H1 (cell line): ENCODE results near the gene RPS6KA2. TPM values are rescaled to one million over a fixed set of nuclear protein-coding genes. Genes with fewer than 3 reads are reported as not detected.

Experiments
- CTCF ChIA-PET: fragments of 300-600 bp; sonication (Branson Sonifier 250); formaldehyde crosslinking; loops from one replicate; lab custom pipeline; 2021; ENCODE audit not compliant: partially characterized antibody; lab: Charles Lee
- POLR2A ChIA-PET: fragments of 300-600 bp; sonication (Branson Sonifier 250); formaldehyde crosslinking; loops from one replicate; lab custom pipeline; 2021; ENCODE audit warnings: inconsistent platforms; ENCODE audit not compliant: partially characterized antibody; lab: Charles Lee
- DNase-seq, 2 experiments: peaks; one replicate each; pipeline versions ENCODE4 v3.0.0 to v3.0.0-alpha.2; 2010 to 2022; ENCODE audit warnings: low spot score in 2 of 2, low read depth in 1 of 2, mixed read lengths in 1 of 2
- FAIRE-seq: peaks from 2 replicates; lab custom pipeline; 2011; peaks lifted over from hg19 to GRCh38; lab: Jason Lieb, UNC
- H2AFZ ChIP-seq: 2 replicates; pipeline ENCODE4 v1.8.1; 2012; ENCODE audit warnings: low read length, inconsistent platforms
- H2AK5ac ChIP-seq: 2 replicates; pipeline ENCODE4 v1.6.1; 2013; ENCODE audit warnings: low read depth, low read length
- H2BK120ac ChIP-seq: replicated peaks from 2 replicates; pipeline ENCODE3; 2013; ENCODE audit warnings: low read depth, low read length, inconsistent platforms
- H2BK12ac ChIP-seq: 2 replicates; pipeline ENCODE4 v1.6.1; 2013; ENCODE audit warnings: low read depth, low read length
- H2BK15ac ChIP-seq: 2 replicates; pipeline ENCODE4 v1.6.1; 2013; ENCODE audit warnings: low read length
- H2BK20ac ChIP-seq: 2 replicates; pipeline ENCODE4 v1.6.1; 2013; ENCODE audit warnings: low read length
- H2BK5ac ChIP-seq: 2 replicates; pipeline ENCODE4 v1.6.1; 2013; ENCODE audit warnings: low read depth, low read length
- H3K14ac ChIP-seq: 2 replicates; pipeline ENCODE4 v1.6.1; 2013; ENCODE audit warnings: inconsistent platforms; ENCODE audit not compliant: insufficient read length
- H3K18ac ChIP-seq: 2 replicates; pipeline ENCODE4 v1.6.1; 2013; ENCODE audit warnings: low read length; ENCODE audit errors: extremely low read depth
- H3K23ac ChIP-seq: 2 replicates; pipeline ENCODE4 v1.6.1; 2013; ENCODE audit warnings: inconsistent platforms; ENCODE audit not compliant: insufficient read length
- H3K23me2 ChIP-seq: 2 replicates; pipeline ENCODE4 v1.6.1; 2013; ENCODE audit warnings: low read depth, low read length
- H3K27ac ChIP-seq: 2 replicates; pipeline ENCODE4 v1.6.1; 2011; ENCODE audit warnings: low read depth, low read length, inconsistent platforms
- H3K27me3 ChIP-seq, 4 experiments: replicated peaks in 1 of 4; 1 replicate in 1 of 4; 2 replicates in 3 of 4; pipeline versions ENCODE4 v1.6.1 to v1.8.1; 2011 to 2013; ENCODE audit warnings: low read length in 3 of 4, mild to moderate bottlenecking in 3 of 4, inconsistent platforms in 2 of 4, mixed read lengths in 2 of 4, moderate library complexity in 1 of 4; ENCODE audit not compliant: control insufficient read depth in 3 of 4, insufficient read depth in 3 of 4; ENCODE audit errors: extremely low read depth in 1 of 4
- H3K36me3 ChIP-seq, 4 experiments: 2 replicates each; pipeline versions ENCODE4 v1.6.1 to v1.8.1; 2011 to 2013; ENCODE audit warnings: mild to moderate bottlenecking in 4 of 4, low read length in 3 of 4, moderate library complexity in 2 of 4, control low read depth in 1 of 4, inconsistent platforms in 1 of 4; ENCODE audit not compliant: insufficient read depth in 4 of 4, control insufficient read depth in 2 of 4
- H3K4ac ChIP-seq: replicated peaks from 2 replicates; pipeline ENCODE3; 2013; ENCODE audit warnings: low read length, low read depth, mixed read lengths, inconsistent platforms; ENCODE audit not compliant: insufficient read length
- H3K4me1 ChIP-seq, 4 experiments: replicated peaks in 1 of 4; 1 replicate in 1 of 4; 2 replicates in 3 of 4; pipeline versions ENCODE4 v1.6.1 to v1.8.1; 2011 to 2013; ENCODE audit warnings: low read length in 3 of 4, inconsistent platforms in 2 of 4, mixed read lengths in 1 of 4; ENCODE audit not compliant: insufficient read depth in 4 of 4, control insufficient read depth in 3 of 4
- H3K4me2 ChIP-seq, 2 experiments: 2 replicates each; pipeline versions ENCODE4 v1.6.1 to v1.8.1; 2011 to 2013; ENCODE audit warnings: low read depth in 2 of 2, low read length in 2 of 2, control low read depth in 1 of 2, inconsistent platforms in 1 of 2, mild to moderate bottlenecking in 1 of 2; ENCODE audit not compliant: insufficient read depth in 1 of 2
- H3K4me3 ChIP-seq, 4 experiments: fragments of 200-600, 300-600 bp in 1 of 4; sonication (generic), shearing (Covaris generic), sonication (Bioruptor Twin) in 1 of 4; 2 replicates each; pipeline versions ENCODE4 v1.5.1 to v1.8.1; 2011 to 2016; ENCODE audit warnings: low read length in 4 of 4, low read depth in 3 of 4, control low read depth in 2 of 4, inconsistent platforms in 2 of 4, mild to moderate bottlenecking in 2 of 4, mixed read lengths in 1 of 4, moderate library complexity in 1 of 4; ENCODE audit not compliant: insufficient read depth in 2 of 4; ENCODE audit errors: extremely low read depth in 1 of 4
- H3K56ac ChIP-seq: replicated peaks from 2 replicates; pipeline ENCODE3; 2013; ENCODE audit warnings: low read depth, mild to moderate bottlenecking, mixed read lengths, low read length, inconsistent platforms; ENCODE audit not compliant: insufficient read length
- H3K79me1 ChIP-seq: 2 replicates; pipeline ENCODE4 v1.6.1; 2013; ENCODE audit warnings: low read depth, low read length, control low read depth
- H3K79me2 ChIP-seq, 2 experiments: 2 replicates each; pipeline versions ENCODE4 v1.6.1 to v1.8.1; 2012 to 2013; ENCODE audit warnings: low read length in 2 of 2, mild to moderate bottlenecking in 2 of 2, inconsistent platforms in 1 of 2; ENCODE audit not compliant: insufficient read depth in 2 of 2, control insufficient read depth in 1 of 2
- H3K9ac ChIP-seq, 4 experiments: replicated peaks in 1 of 4; 1 replicate in 1 of 4; 2 replicates in 3 of 4; pipeline versions ENCODE4 v1.6.1 to v1.8.1; 2011 to 2013; ENCODE audit warnings: low read depth in 3 of 4, low read length in 3 of 4, control low read depth in 2 of 4, mild to moderate bottlenecking in 2 of 4, moderate library complexity in 2 of 4, inconsistent platforms in 1 of 4; ENCODE audit errors: extremely low read depth in 1 of 4
- H3K9me3 ChIP-seq, 2 experiments: 2 replicates each; pipeline versions ENCODE4 v1.6.1 to v1.8.1; 2012 to 2013; ENCODE audit warnings: mild to moderate bottlenecking in 2 of 2, moderate library complexity in 2 of 2, control low read depth in 1 of 2, inconsistent platforms in 1 of 2, low read depth in 1 of 2, low read length in 1 of 2, mixed read lengths in 1 of 2; ENCODE audit not compliant: insufficient read depth in 2 of 2
- H4K20me1 ChIP-seq, 2 experiments: replicated peaks in 1 of 2; 2 replicates each; pipeline versions ENCODE3 to v1.8.1; 2011 to 2013; ENCODE audit warnings: inconsistent platforms in 2 of 2, low read length in 2 of 2, mild to moderate bottlenecking in 1 of 2; ENCODE audit not compliant: insufficient read depth in 2 of 2, control insufficient read depth in 1 of 2
- H4K5ac ChIP-seq: 2 replicates; pipeline ENCODE4 v1.6.1; 2013; ENCODE audit warnings: low read length, low read depth, mixed read lengths, inconsistent platforms; ENCODE audit not compliant: insufficient read length
- H4K8ac ChIP-seq: 2 replicates; pipeline ENCODE4 v1.8.0; 2013; ENCODE audit warnings: mild to moderate bottlenecking, moderate library complexity, low read length, inconsistent platforms; ENCODE audit not compliant: insufficient read depth; ENCODE audit errors: extremely low read depth
- H4K91ac ChIP-seq: replicated peaks from 2 replicates; pipeline ENCODE3; 2013; ENCODE audit warnings: low read length, mixed read lengths, inconsistent platforms; ENCODE audit not compliant: insufficient read length
- ATF2 ChIP-seq: IDR thresholded peaks from 2 replicates; pipeline ENCODE4 v1.6.1; 2012; ENCODE audit warnings: low read length, inconsistent platforms
- CTCF ChIP-seq, 3 experiments: IDR thresholded peaks; 1 replicate in 2 of 3; 2 replicates in 1 of 3; pipeline versions ENCODE4 v1.5.1 to v1.6.1; 2011; ENCODE audit warnings: low read length in 3 of 3, mild to moderate bottlenecking in 3 of 3, inconsistent platforms in 2 of 3, low read depth in 1 of 3, moderate library complexity in 1 of 3; ENCODE audit not compliant: insufficient read depth in 1 of 3; ENCODE audit errors: control extremely low read depth in 1 of 3
- E2F6 ChIP-seq: IDR thresholded peaks from 2 replicates; pipeline ENCODE4 v1.6.1; 2012; ENCODE audit warnings: inconsistent platforms
- SUZ12 ChIP-seq: fragments of 200-600 bp; sonication (generic); IDR thresholded peaks from 2 replicates; pipeline ENCODE4 v1.6.1; 2012; ENCODE audit warnings: mild to moderate bottlenecking, inconsistent platforms, low read length, moderate library complexity, mixed read lengths
- TBP ChIP-seq: IDR thresholded peaks from 2 replicates; pipeline ENCODE4 v1.6.1; 2011; ENCODE audit warnings: low read depth, low read length, improper control_type of control experiment
- TCF12 ChIP-seq: IDR thresholded peaks from 2 replicates; pipeline ENCODE4 v1.6.1; 2011; ENCODE audit warnings: low read depth, mild to moderate bottlenecking, low read length
- ZNF274 ChIP-seq: IDR thresholded peaks from 2 replicates; pipeline ENCODE4 v1.7.0; 2012; ENCODE audit warnings: low read length, borderline replicate concordance; ENCODE audit errors: extremely low read depth
- WGBS, 2 experiments: shearing (Covaris generic) in 1 of 2; methylation state at CpG; one replicate each; pipeline versions ENCODE4 v1.1.6 to v1.1.7; 2013 to 2015; ENCODE audit warnings: low lambda C conversion rate in 2 of 2, mixed read lengths in 2 of 2, inconsistent platforms in 1 of 2, low coverage in 1 of 2, missing lambda C conversion rate in 1 of 2; ENCODE audit not compliant: insufficient replicate concordance in 2 of 2, insufficient coverage in 1 of 2, insufficient read length in 1 of 2; ENCODE audit errors: extremely low coverage in 1 of 2, missing lambda C conversion rate in 1 of 2; 5-methylcytosine and 5-hydroxymethylcytosine counted together
- polyA plus RNA-seq, 7 experiments: library from polyadenylated mRNA; depleted of rRNA in 3 of 7; stranded (reverse) in 5 of 7; unstranded in 2 of 7; fragments of >200 nt in 5 of 7; fragments of 200-250 nt in 2 of 7; gene quantifications; 1 replicate in 5 of 7; 2 replicates in 1 of 7; 4 replicates in 1 of 7; pipeline versions ENCODE4 v1.2.1 to v1.2.3, GENCODE V29; 2011 to 2013; ENCODE audit warnings: missing spikeins in 2 of 7, mixed read lengths in 2 of 7
- total RNA-seq: library from RNA; stranded (reverse); fragmentation: NEBNext Ultra II Directional; extraction: Animal tissue kit (Norgen Biotek cat#: 25700); gene quantifications from 2 replicates; pipeline ENCODE4 v1.2.1, GENCODE V29; 2021

The RPS6KA2 gene
- total and polyA plus RNA-seq, 2 of the 8 experiments (the other 6 are each of a cell fraction or from before 2014, with no cell fraction given): 8.8 to 25.7 TPM

GRCh38 chr6:166462461-166463135, 164.5 kb downstream of the RPS6KA2 start:
- Histone ChIP-seq H2AK5ac (no peak overlapping the region), H3K79me1 (no peaks in the 10 kb centered on the region), H3K4ac (no peak overlapping the region), H3K23me2 (peaks cover 5% of the 10 kb centered on the region), H3K9ac (no peak overlapping the region), H2AFZ (no peak overlapping the region), H2BK20ac (no peak overlapping the region), H2BK15ac (no peak overlapping the region), H3K36me3 (peaks cover 0 to 6% (median 3%) of the 10 kb centered on the region in 4 experiments; a peak in 3 of 8 replicates), H4K5ac (no peak overlapping the region), H3K56ac (no peak overlapping the region), H2BK12ac (no peak overlapping the region), H3K18ac (no peak overlapping the region; the same call in 1 of the 2 replicates), H2BK5ac (peak overlapping the region; percentile 35; the same call in 1 of the 2 replicates), H3K4me3 (no peak overlapping the region), H3K4me2 (no peak overlapping the region), H2BK120ac (no peak overlapping the region), H3K27me3 (no peaks in the 10 kb centered on the region), H3K9me3 (no peaks in the 10 kb centered on the region), H4K91ac (no peak overlapping the region), H3K23ac (no peak overlapping the region), H4K8ac (no peak overlapping the region), H3K79me2 (no peaks in the 10 kb centered on the region), H4K20me1 (peaks cover 2 to 10% of the 10 kb centered on the region in 2 experiments), H3K4me1 (peaks cover 0 to 3% (median 1%) of the 10 kb centered on the region in 4 experiments; a peak in 1 of 7 replicates), H3K27ac (no peak overlapping the region), H3K14ac (no peak overlapping the region)
- 92% methylated on average over 25 of the region's 25 CpGs; no CpG with 5 or more reads in 1 of the 2 experiments for WGBS, 2 experiments
- FAIRE-seq (no peak), DNase-seq (no peak)
- ChIA-PET POLR2A (interaction anchor here (1.3 to 1.6 kb wide), 2 partner anchors 8 to 12 kb away, joined by 3 to 4 read pairs; no protein-coding TSS in a partner anchor), CTCF (interaction anchor here (1.0 to 1.7 kb wide), 7 partner anchors 14 to 223 kb away, joined by 3 to 5 read pairs (median 4); no protein-coding TSS in a partner anchor)
- TF ChIP-seq ZNF274 (no peak), ATF2 (no peak), SUZ12 (no peak), E2F6 (no peak), TBP (no peak), TCF12 (no peak), CTCF (IDR thresholded peaks at IDR 0.05; ENCODE audit: control extremely low read depth in 1 of 3, insufficient read depth in 1 of 3, low read depth in 1 of 3, low read length in 3 of 3) (peak in 2 of 3 experiments; percentile 4 to 19; a peak in 2 of 4 replicates)
